ENCODE measurements around the gene MTUS2. TPM values are rescaled to one million over a fixed set of nuclear protein-coding genes. Genes with fewer than 3 reads are reported as not detected.

Gene MTUS2
- total and polyA plus RNA-seq, 10 of the 15 experiments (the other 5 are each of a cell fraction or from before 2014, with no cell fraction given): under 0.01 to 0.05 (median 0.02) TPM; not detected in 6

- TF ChIP-seq IRF3 (IDR thresholded peaks at IDR 0.05) (no peak), ZBTB40 (IDR thresholded peaks at IDR 0.05; ENCODE audit: borderline replicate concordance) (no peak), REST (IDR thresholded peaks at IDR 0.05; ENCODE audit: low read depth, low read length) (no peak), MEF2A (IDR thresholded peaks at IDR 0.05; ENCODE audit: insufficient read depth, low read depth, low read length) (no peak), HCFC1 (IDR thresholded peaks at IDR 0.05; ENCODE audit: low read length) (no peak), E2F4 (IDR thresholded peaks at IDR 0.05; ENCODE audit: low read depth, low read length) (no peak), SIN3A (IDR thresholded peaks at IDR 0.05; ENCODE audit: low read depth, low read length) (no peak), NR2F1 (conservative IDR thresholded peaks at IDR 0.05) (no peak), MAX (IDR thresholded peaks at IDR 0.05; ENCODE audit: low read depth, low read length) (no peak), CREM (IDR thresholded peaks at IDR 0.05; ENCODE audit: low read depth) (no peak), RCOR1 (conservative IDR thresholded peaks at IDR 0.05; ENCODE audit: low read depth, low read length) (no peak), SPI1 (IDR thresholded peaks at IDR 0.05; ENCODE audit: borderline replicate concordance, insufficient read depth, low read depth, low read length) (peak; percentile 61; the same call in 1 of the 2 replicates), ATF3 (IDR thresholded peaks at IDR 0.05; ENCODE audit: borderline replicate concordance, extremely low read depth, low read depth, low read length) (no peak), RUNX3 (IDR thresholded peaks at IDR 0.05; ENCODE audit: low read length) (peak; percentile 64), HDGF (IDR thresholded peaks at IDR 0.05) (no peak), CEBPZ (IDR thresholded peaks at IDR 0.05; ENCODE audit: low read depth, low read length) (no peak), HDAC2 (IDR thresholded peaks at IDR 0.05) (no peak)
These were observed 260.9 kb downstream of the MTUS2 start (continued) for GRCh38 chr13:29081036-29081435.
